ENCODE data around the gene LITAFD. TPM values are rescaled to one million over a fixed set of nuclear protein-coding genes. Genes with fewer than 3 reads are reported as not detected.

Gene LITAFD
- total RNA-seq, 1 donor from 2014 or later = not detected

DNA sequence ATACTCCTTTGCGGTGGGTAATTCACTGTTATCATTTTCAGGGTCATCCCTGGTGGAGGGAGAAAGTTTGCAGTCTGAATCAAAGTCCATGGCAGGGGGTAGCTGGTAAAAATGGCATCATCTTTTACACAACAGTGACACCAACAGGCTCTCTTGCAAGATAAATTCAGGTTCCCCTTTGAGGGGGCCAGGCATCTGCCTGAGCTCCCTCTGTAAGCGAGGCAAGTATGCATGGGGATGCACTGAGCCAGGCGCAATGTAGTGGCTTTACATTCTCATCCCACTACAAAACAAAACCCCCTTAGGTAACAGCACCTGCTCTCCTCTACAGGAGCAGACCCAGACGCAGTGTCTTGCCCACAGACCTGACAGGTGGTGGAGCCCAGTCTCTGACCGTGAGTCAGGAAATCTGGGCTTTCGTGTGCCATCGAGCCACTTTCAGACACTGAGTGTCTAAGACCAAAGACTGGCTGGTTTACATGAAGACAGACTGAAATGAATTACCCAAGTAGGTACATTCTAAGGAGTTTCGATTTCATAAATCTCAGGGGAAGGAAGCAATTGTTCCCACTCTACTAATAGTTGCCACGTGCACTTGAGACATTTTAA lies 17.7 kb downstream of the LITAFD start:
- Histone ChIP-seq H3K36me3 (peaks cover 98 to 100% of the 10 kb centered on the region in 2 donors), H3K4me1 (no peaks in the 10 kb centered on the region), H3K27me3 (no peaks in the 10 kb centered on the region), H3K27ac (no peak overlapping the region), H3K9me3 (no peaks in the 10 kb centered on the region), H3K4me3 (no peak overlapping the region)
- no peak for TF ChIP-seq CTCF (IDR thresholded peaks at IDR 0.05)
- no peak for DNase-seq (ENCODE audit: low spot score in 2 of 2)
- intact Hi-C loops (cut with DNase I) = no loop called here

- Histone ChIP-seq H3K36me3 (peaks cover 98 to 100% of the 10 kb centered on the region in 2 donors), H3K4me1 (no peaks in the 10 kb centered on the region), H3K27ac (no peak overlapping the region), H3K9me3 (no peaks in the 10 kb centered on the region), H3K27me3 (no peaks in the 10 kb centered on the region), H3K4me3 (no peak overlapping the region)
- intact Hi-C loops (cut with DNase I) = no loop called here
- TF ChIP-seq CTCF (IDR thresholded peaks at IDR 0.05) = no peak
- no peak for DNase-seq (ENCODE audit: low spot score in 2 of 2)
Measured at GRCh38 chr16:8900343-8900742, 18.2 kb downstream of the LITAFD start.

GRCh38 chr16:8901320-8901861 lies 19.2 kb downstream of the LITAFD start:
- Histone ChIP-seq H3K36me3 (peaks cover 99 to 100% of the 10 kb centered on the region in 2 donors), H3K9me3 (no peaks in the 10 kb centered on the region), H3K27ac (no peak overlapping the region), H3K4me3 (no peak overlapping the region), H3K27me3 (no peaks in the 10 kb centered on the region), H3K4me1 (no peaks in the 10 kb centered on the region)
- intact Hi-C loops (cut with DNase I) = no loop called here
- no peak for DNase-seq (ENCODE audit: low spot score in 2 of 2)
- no peak for TF ChIP-seq CTCF (IDR thresholded peaks at IDR 0.05)

GRCh38 chr16:8903004-8903403 lies 20.9 kb downstream of the LITAFD start:
- Histone ChIP-seq H3K4me3 (no peak overlapping the region), H3K27me3 (no peaks in the 10 kb centered on the region), H3K27ac (no peak overlapping the region), H3K36me3 (peaks cover 84 to 97% of the 10 kb centered on the region in 2 donors), H3K4me1 (no peaks in the 10 kb centered on the region), H3K9me3 (no peaks in the 10 kb centered on the region)
- TF ChIP-seq CTCF (IDR thresholded peaks at IDR 0.05) = no peak
- no peak for DNase-seq (ENCODE audit: low spot score in 2 of 2)
- intact Hi-C loops (cut with DNase I) = no loop called here

- no peaks in the 10 kb centered on the region for H3K4me1 ChIP-seq
- intact Hi-C loops (cut with DNase I) = no loop called here
- no peaks in the 10 kb centered on the region for H3K9me3 ChIP-seq
- no peak for TF ChIP-seq CTCF (IDR thresholded peaks at IDR 0.05)
- no peak for DNase-seq (ENCODE audit: low spot score in 2 of 2)
- H3K27ac ChIP-seq = no peak overlapping the region
- no peak overlapping the region for H3K4me3 ChIP-seq
- no peaks in the 10 kb centered on the region for H3K27me3 ChIP-seq
- H3K36me3 ChIP-seq = peaks cover 84 to 97% of the 10 kb centered on the region in 2 donors
Measured at GRCh38 chr16:8904018-8904430, 21.9 kb downstream of the LITAFD start.

Measured in ascending aorta (tissue), 2 donors.